AML-193 (cell line): Measurements from ENCODE around the gene IFNLR1.
A peak's percentile ranks its signal among the peaks of the same experiment; 100 is the strongest.

Experiments used
- DNase-seq, 2 experiments: peaks; one replicate each; lab custom pipeline; 2025; lab: John Stamatoyannopoulos, UW

The IFNLR1 gene

DNA sequence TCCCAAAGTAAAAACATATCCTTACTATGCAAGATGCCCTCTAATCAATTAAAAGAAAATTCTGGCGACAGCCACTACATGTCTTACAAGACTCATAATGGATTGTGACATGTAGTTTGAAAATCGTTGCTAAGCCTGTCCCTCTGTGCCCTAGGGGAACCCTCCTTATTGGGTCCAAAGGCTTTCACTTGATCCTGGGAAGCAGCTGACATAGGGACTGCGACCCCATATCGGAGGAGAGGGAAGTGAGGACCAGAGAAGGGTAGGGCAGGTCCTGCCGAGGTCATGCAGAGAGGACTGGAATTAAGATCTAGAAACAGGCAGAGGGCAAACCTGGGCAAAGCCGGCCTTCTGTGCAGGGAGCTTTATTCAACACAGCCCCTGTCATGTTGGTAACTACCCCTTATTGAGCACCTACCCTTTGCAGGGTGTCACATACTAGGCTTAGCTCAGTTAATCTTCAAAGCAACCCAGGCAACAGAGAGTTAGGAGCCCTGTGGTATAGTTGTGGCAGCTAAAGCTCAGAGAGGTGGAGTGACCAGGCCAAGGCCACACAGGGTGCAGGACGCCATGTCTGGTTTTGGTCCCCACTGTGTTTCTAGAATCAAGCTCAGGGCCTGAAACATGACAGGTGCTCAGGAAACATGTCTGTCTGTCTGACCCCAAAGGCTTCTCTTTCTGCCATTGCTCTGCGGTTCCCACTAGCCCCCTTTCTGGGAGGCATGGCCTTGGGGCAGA lies 18.4 kb upstream of the IFNLR1 start:
- no peak for DNase-seq

DNA sequence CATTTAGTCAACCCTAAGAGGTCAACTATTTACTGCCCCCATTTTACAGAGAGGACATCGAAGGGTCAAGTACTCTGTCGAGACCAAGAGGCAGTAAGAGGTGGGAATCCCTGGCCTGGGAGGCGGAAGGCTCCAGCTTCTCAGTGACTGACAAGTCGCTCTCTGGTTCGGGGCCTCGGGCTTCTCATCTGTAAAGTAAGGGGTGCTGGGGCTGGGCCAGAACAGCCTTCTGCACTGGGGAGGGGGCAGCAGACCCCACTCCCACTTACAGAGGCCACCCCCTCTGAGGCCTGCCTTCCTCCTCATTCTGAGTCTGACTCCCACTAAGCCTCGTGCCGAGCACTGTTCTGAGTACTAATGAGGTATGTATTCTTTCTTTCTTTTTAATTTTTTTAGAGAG lies 17.0 kb upstream of the IFNLR1 start:
- no peak for DNase-seq

DNA sequence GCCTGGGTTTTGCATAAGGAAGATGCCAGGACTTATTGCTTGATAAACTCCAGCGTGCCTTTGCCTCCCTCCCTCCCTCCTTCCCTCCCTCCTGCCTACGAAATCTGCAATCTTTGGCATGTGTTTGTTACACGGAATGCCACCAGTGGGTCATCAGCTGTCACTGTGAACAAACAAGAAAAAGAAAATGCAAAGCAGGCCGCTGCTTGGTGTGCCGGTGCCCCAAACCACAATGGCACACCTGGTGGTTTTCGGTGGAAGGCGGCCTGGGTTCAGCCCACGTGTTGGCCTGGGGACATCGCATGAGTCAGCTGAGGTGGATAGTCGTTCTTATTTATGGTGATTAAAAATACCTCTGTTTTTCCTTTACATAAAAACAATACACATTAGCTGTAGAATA lies 16.3 kb upstream of the IFNLR1 start:
- no peak for DNase-seq

DNA sequence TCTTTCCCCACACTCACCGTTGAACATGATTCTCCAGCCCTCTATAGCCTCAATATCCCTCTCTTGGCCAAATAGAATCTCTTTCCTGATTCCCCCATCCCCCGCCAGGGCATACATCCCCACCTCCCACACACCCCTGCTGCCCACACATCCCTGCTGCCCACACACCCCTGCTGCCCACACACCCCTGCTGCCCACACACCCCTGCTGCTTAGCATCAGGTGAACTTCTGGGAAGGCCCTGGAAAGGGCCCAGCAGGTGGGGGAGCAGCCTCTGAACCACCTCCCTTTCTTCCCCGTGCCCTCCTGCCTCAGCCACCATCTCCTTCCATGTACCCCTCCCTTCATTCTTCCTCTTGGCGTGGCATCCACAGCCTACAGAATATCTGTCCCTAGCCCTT lies 15.9 kb upstream of the IFNLR1 start:
- DNase-seq: no peak

- no peak for DNase-seq
Observed at GRCh38 chr1:24202556-24202955, 15.5 kb upstream of the IFNLR1 start.

DNA sequence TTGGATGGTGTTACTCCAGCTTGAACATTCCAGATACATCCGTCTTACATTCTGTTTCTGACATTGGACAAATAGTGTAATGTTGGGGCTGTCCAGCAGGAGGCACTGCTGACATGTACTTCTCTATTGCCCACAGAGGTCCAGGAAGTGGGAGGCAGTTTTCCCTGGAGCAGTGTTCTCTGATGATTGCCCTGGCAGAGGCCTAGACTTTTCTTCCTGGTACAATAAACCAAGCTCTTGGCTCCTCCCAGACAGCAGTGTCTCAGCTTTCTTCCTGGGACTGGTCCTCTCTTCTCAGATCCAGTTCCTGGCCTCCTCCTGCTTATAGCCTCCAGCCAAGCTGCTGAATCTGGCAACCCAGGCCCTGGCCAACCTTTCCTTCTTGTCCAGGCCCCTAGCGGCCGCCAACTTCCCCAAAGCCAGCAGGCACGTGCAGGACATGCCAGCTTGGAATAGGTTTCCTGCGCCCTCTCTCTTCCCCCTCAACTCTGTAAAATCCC lies 14.9 kb upstream of the IFNLR1 start:
- peak; percentile 34 to 40 for DNase-seq

DNA sequence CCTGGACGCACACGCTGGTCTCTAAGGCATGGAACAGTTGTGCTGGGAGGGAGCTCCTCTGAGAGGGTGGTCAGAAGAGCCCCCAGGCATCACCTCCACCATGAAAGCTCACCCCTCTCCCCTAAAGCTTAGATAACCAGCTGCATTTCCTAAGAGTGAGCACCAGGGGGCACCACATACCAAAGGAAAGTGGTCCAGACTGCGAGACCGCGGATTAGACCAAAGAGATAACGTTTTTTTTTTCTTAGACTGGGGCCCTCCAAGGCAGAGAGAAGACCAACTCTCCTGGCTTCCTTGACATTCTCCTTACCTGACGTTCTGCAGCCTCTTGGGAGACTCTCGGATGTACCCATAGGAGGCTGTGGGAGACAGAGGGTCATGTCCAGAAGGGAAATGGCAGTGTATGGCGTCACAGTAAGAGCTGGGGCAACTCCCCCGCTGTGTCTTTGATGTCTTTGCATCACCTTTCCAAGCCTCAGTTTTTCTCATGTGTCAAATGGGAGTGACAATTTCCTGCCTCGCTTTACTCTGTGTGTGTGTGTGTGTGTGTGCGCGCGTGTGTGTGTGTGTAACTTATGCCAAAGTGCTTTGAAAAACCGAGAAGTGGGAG lies 12.3 kb upstream of the IFNLR1 start:
- peak; percentile 43 to 44 for DNase-seq

- DNase-seq: no peak
Observed at GRCh38 chr1:24198766-24199165, 11.7 kb upstream of the IFNLR1 start.

GRCh38 chr1:24195874-24196273 lies 8.8 kb upstream of the IFNLR1 start:
- DNase-seq: no peak

DNA sequence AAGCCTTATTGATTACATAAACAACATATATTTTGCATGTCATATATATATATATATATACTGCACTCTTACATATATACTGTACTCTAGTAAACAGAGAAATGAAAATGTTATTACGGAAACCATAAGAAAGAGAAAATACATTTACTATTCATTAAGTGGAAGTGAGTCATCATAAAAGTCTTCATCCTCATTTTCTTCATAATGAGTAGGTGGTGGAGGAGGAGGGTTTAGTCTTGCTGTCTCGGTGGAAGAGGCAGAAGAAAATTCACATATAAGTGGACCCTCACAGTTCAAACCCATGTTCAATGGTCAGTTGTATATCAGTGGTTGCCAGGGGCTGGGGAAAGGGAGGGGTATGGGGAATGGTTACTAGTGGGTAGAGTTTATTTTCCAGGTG lies 8.0 kb upstream of the IFNLR1 start:
- DNase-seq: no peak

GRCh38 chr1:24193046-24193445 lies 6.0 kb upstream of the IFNLR1 start:
- no peak for DNase-seq

DNA sequence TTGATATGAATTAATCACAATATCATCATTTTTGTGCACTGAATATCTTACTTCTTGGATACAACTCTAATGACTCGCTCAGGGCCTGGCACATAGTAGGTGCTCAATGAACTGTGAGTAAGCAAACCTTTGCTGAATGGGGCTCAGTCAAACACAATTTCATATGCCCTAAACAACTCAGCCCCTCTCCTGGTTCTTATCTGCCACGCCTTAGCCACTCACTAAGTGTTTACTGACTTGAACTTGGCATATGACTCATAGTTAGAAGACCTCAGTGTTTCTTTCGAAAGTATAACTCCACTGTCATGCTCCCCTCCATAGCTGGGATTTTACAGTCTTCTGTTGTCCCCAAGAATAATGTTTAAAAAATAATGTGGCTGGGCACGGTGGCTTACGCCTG lies 4.8 kb upstream of the IFNLR1 start:
- peak; percentile 1 for DNase-seq

- DNase-seq: no peak
Observed at GRCh38 chr1:24190983-24191461, 3.9 kb upstream of the IFNLR1 start.

GRCh38 chr1:24189528-24189927 lies 2.4 kb upstream of the IFNLR1 start:
- DNase-seq: no peak

GRCh38 chr1:24186711-24186992 lies 437 bp downstream of the IFNLR1 start:
- DNase-seq: no peak

DNA sequence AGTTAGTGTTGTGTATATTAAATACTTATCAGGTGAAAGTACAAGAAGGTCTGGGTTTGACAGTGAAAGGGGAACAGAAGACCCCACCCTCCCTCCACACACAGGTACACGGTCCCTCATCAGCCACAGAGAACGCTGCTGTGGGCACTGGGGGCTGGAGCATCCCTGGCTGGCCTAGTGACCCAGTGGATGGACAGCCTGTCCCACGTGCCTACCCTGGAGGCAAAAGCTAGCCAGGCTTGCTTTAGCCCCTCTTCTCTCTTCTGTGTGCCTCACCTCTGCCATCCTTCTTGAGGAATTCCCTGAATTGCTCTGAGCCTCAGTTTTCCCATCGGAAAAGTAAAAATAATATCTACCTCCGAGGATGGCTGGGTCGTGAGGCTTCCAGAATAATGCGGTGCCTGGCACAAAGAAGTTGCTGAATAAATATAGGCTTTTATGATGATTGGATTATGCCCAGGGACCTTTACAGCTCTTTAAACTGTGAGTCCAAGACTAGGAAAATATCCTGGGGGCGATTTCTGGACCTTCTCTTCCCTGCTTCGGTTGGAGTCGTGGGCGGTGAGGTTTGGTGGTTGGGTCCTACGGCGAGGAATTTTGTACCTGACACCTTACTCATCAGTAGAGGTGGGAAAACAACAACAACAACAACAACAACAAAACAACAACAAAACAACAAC lies 918 bp downstream of the IFNLR1 start:
- DNase-seq: no peak

DNA sequence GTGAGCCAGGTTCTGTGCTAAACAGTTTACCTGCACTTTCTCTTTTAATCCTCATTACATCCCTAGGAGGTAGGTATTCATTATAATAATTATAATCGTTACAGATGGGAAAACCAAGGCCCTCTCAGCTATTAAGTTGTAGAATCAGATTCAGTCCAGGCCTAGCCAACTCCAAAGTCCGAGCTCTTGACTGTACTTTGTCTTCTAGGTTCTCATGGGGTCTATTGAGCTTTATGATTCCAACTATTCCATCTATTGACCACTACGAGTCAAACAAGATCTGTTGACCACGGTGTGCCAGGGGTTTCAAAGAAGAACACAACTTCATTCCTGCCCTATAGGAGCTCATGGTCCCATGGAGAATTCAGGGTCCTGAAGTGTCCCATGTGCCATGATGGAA lies 2.0 kb downstream of the IFNLR1 start:
- no peak for DNase-seq

DNA sequence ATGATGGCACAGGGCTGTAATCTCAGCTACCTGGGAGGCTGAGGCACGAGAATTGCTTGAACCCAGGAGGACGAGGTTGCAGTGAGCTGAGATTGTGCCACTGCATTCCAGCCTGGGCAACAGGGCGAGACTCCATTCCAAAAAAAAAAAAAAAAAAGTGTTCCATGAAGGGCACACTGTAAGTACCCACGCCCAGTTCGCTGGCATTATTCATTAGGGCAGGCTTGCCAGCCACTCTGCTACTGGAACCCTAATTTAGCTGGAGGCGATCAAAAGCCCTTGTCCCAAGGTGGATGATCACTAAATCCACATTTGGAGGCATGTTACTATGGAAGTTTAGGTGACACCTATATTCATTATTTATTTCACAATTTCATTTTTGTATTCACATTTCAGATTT lies 5.0 kb downstream of the IFNLR1 start:
- DNase-seq: no peak

- no peak for DNase-seq
Observed at GRCh38 chr1:24181619-24182018, 5.5 kb downstream of the IFNLR1 start.

- no peak for DNase-seq
Observed at GRCh38 chr1:24180676-24181075, 6.4 kb downstream of the IFNLR1 start.

- DNase-seq: no peak
Observed at GRCh38 chr1:24179251-24179840, 7.7 kb downstream of the IFNLR1 start.

GRCh38 chr1:24178407-24178806 lies 8.7 kb downstream of the IFNLR1 start:
- peak; percentile 21 to 25 for DNase-seq

DNA sequence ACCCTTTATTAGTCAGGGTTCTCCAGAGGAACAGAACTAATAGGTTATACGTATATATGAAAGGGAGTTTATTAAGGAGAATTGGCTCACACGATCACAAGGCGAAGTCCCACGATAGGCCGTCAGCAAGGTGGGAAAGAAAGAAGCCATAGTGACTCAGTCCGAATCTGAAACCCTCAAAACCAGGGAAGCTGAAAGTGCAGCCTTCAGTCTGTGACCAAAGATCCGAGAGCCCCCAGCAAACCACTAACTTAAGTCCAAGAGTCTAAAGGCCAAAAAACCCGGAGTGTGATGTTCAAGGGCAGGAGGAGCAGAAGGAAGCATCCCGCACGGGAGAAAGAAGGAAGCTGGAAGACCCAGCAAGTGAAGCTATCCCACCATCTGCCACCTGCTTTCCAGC lies 9.9 kb downstream of the IFNLR1 start:
- no peak for DNase-seq
